GM12872 (cell line): Measurements from ENCODE around the gene NKD1.

ENCODE experiments used
- CTCF ChIP-seq: IDR thresholded peaks from 3 replicates; pipeline ENCODE4 v1.5.1; 2011; ENCODE audit warnings: low read depth, mild to moderate bottlenecking, low read length, moderate library complexity; ENCODE audit not compliant: insufficient read depth

NKD1 gene

GRCh38 chr16:50635505-50636392, 87.6 kb downstream of the NKD1 start:
- TF ChIP-seq CTCF = no peak

GRCh38 chr16:50636753-50637374, 88.7 kb downstream of the NKD1 start:
- no peak for TF ChIP-seq CTCF

- TF ChIP-seq CTCF = no peak
Observed at GRCh38 chr16:50637716-50638602, 89.8 kb downstream of the NKD1 start.

- no peak for TF ChIP-seq CTCF
Observed at GRCh38 chr16:50638816-50639670, 90.8 kb downstream of the NKD1 start.

- TF ChIP-seq CTCF = no peak
Observed at GRCh38 chr16:50640391-50640790, 92.2 kb downstream of the NKD1 start.

- TF ChIP-seq CTCF = no peak
Observed at GRCh38 chr16:50640919-50641817, 93.0 kb downstream of the NKD1 start.
